RWPE2 (cell line): ENCODE data around the gene RNF17.

ENCODE experiments used
- ATAC-seq: fragments of 200-7000 bp; cut with Tn5 transposase; 3 replicates; pipeline ENCODE4 v1.9.1; 2021; ENCODE audit warnings: low read depth
- DNase-seq: peaks from one replicate; pipeline ENCODE4 v3.0.0-alpha.2; 2020; ENCODE audit warnings: low spot score
- H3K27ac ChIP-seq: fragments of 450-650 bp; 2 replicates; pipeline ENCODE4 v1.5.1; 2017; ENCODE audit warnings: mild to moderate bottlenecking; ENCODE audit not compliant: poor library complexity, severe bottlenecking
- H3K27me3 ChIP-seq: fragments of 250-450 bp; sonication (Bioruptor Pico); 2 replicates; pipeline ENCODE4 v1.5.1; 2021; ENCODE audit warnings: mild to moderate bottlenecking, moderate library complexity; ENCODE audit not compliant: insufficient read depth, poor library complexity, severe bottlenecking
- H3K36me3 ChIP-seq: fragments of 250-450 bp; sonication (Bioruptor Pico); 2 replicates; pipeline ENCODE4 v1.5.1; 2020; ENCODE audit warnings: low read depth, mild to moderate bottlenecking, moderate library complexity
- H3K4me1 ChIP-seq: fragments of 250-450 bp; sonication (Bioruptor Pico); 2 replicates; pipeline ENCODE4 v1.5.1; 2021; ENCODE audit warnings: mild to moderate bottlenecking, moderate library complexity; ENCODE audit not compliant: insufficient read depth, poor library complexity, severe bottlenecking
- H3K4me3 ChIP-seq: fragments of 250-450 bp; sonication (Bioruptor Pico); 2 replicates; pipeline ENCODE4 v1.5.1; 2021; ENCODE audit warnings: mild to moderate bottlenecking, moderate library complexity; ENCODE audit not compliant: severe bottlenecking
- H3K9me3 ChIP-seq: fragments of 250-450 bp; sonication (Bioruptor Pico); 2 replicates; pipeline ENCODE4 v1.5.1; 2021; ENCODE audit warnings: mild to moderate bottlenecking, moderate library complexity; ENCODE audit not compliant: severe bottlenecking
- TF ChIP-seq, protein P1 (sequence below): fragments of 450-650 bp; IDR thresholded peaks from one replicate; pipeline ENCODE4 v1.5.1; 2017; ENCODE audit warnings: mild to moderate bottlenecking, moderate library complexity; ENCODE audit not compliant: poor library complexity, severe bottlenecking

Gene RNF17

DNA sequence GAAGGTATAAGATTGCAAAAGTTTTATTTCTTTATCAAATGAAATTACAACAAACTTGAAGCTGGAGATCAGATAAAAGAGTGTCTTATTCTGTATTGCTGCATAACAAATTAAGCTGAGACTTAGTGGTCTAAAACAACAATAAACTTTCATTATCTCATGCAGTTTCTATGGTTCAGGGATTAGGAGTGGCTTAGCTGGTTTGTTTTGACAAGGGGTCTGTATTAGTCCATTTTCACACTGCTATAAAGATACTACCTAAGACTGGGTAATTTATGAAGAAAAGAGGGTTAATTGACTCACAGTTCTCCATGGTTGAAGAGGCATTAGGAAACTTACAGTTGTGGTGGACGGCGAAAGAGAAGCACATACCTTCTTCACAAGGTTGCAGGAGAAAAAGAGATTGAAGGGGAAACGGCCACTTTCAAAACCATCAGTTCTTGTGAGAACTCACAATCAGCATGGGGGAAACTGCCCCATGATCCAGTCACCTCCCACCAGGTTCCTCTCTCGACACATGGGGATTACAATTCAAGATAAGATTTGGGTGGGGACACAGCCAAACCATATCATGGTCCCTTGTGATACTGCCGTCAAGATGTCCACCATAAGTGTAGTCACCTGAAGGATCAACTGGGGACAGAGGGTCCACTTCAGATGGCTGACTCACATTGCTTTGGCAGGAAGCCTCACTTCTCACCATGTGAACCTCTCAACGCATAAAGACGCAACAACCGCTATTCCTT, 97.8 kb downstream of the RNF17 start:
- DNase-seq, result no peak
- no peaks in the 10 kb centered on the region for H3K9me3 ChIP-seq
- H3K36me3 ChIP-seq, result no peaks in the 10 kb centered on the region
- TF ChIP-seq, protein P1, sequence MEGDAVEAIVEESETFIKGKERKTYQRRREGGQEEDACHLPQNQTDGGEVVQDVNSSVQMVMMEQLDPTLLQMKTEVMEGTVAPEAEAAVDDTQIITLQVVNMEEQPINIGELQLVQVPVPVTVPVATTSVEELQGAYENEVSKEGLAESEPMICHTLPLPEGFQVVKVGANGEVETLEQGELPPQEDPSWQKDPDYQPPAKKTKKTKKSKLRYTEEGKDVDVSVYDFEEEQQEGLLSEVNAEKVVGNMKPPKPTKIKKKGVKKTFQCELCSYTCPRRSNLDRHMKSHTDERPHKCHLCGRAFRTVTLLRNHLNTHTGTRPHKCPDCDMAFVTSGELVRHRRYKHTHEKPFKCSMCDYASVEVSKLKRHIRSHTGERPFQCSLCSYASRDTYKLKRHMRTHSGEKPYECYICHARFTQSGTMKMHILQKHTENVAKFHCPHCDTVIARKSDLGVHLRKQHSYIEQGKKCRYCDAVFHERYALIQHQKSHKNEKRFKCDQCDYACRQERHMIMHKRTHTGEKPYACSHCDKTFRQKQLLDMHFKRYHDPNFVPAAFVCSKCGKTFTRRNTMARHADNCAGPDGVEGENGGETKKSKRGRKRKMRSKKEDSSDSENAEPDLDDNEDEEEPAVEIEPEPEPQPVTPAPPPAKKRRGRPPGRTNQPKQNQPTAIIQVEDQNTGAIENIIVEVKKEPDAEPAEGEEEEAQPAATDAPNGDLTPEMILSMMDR, result no peak
- no peak overlapping the region for H3K4me3 ChIP-seq
- H3K27me3 ChIP-seq, result no peaks in the 10 kb centered on the region
- ATAC-seq, result no peak
- H3K4me1 ChIP-seq, result peaks cover 13% of the 10 kb centered on the region
- no peak overlapping the region for H3K27ac ChIP-seq

DNA sequence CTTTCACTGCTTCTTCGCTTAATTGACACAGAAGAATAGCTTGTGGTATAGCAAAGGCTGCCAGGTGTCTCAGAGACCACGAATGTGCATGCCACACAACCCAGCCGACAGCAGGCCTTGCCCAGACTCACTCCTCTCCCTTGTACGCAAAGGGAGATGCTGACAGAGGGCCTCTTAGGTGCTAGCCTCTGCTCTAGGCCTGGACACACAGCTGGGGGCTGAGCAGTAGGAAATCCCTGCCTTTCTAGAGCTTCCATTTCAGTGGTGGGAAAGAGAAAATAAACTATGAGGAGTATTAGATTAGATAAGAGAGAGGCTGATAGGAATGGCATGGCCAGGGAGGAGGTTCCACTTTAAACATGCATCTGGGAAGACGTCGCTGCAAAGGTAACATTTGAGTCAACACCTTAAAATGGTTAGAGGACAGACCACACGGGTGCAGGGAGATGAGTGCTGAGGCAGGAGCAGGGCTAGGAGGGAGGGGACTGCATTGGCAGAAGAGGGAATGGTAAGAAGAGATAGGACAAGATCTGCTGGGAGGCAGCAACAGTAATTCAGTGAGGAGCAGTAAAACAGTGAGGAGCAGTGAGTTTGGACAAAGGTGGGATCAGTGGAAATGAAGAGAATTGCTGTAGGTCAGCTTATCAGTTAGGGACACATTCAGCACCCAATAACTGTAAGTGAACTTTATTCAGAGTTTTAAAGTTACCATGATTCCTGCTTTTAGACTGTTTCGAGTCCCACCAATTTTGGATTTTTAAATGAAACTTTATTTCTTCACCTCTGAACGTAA, 100.0 kb downstream of the RNF17 start:
- TF ChIP-seq, protein P1, result no peak
- Histone ChIP-seq H3K27ac (no peak overlapping the region), H3K4me3 (no peak overlapping the region), H3K9me3 (no peaks in the 10 kb centered on the region), H3K27me3 (no peaks in the 10 kb centered on the region), H3K36me3 (no peaks in the 10 kb centered on the region), H3K4me1 (peaks cover 13% of the 10 kb centered on the region)
- DNase-seq (no peak), ATAC-seq (no peak)

DNA sequence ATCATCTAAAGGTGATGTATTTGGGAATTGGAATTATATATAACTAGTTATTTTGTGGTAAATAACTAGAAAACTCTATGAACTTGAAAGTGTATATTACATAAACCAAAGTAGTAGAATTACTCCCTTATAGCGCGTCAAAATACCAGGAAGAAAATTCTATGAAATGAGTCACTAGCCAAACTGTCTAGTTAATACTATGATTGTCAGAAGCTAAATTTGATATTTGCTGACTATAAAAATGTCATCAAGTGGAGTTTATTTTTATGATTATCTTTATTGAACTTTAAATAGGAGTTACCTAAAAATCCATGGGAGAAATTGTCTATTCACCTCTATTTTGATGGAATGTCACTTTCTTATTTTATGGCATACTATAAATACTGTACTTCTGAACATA, 100.6 kb downstream of the RNF17 start:
- no peak for ATAC-seq

DNA sequence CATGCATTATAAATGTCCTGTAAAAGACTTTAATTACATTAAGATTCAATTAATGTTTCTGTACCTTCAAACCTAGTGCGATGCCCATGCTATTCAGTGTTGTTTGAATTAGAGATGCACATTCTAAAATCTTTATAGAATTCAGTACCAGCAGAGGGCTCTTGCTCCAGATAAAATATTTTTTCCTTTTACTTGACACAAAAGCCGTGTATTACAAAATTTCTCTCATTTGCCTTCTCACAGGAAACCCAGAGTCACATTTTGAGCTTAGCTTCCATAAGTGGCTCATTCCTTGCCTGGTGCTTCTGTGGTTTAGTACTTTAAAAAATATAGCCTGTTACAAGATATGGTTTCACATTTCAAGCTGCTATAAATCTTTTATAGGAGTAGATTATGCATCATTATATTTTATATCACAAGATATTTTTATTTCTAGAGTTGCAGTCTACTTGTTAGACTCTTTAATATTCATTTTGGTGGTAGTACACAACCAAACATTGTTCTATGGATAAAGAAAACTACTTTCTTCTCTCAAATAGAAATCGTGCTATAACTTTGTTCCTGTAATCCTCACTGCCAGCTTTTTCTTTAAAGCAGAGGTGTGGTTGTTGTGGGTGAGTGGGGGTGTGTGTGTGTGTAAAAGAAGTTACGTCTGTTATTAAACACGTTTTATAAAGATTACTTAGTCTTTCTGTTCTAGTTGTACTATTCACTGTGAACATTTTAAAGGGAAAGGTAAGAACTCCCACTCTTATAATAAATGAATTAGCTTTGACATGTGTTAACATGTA, 101.4 kb downstream of the RNF17 start:
- Histone ChIP-seq H3K4me1 (peaks cover 13% of the 10 kb centered on the region), H3K4me3 (no peak overlapping the region), H3K27ac (no peak overlapping the region), H3K9me3 (no peaks in the 10 kb centered on the region), H3K36me3 (no peaks in the 10 kb centered on the region), H3K27me3 (no peaks in the 10 kb centered on the region)
- DNase-seq, result no peak
- ATAC-seq, result no peak
- TF ChIP-seq, protein P1, result peak; percentile 39

More for the DNA sequence above, 100.6 kb downstream of the RNF17 start:
- H3K27me3 ChIP-seq, result no peaks in the 10 kb centered on the region
- no peaks in the 10 kb centered on the region for H3K9me3 ChIP-seq
- H3K36me3 ChIP-seq, result no peaks in the 10 kb centered on the region
- TF ChIP-seq, protein P1, result no peak
- H3K27ac ChIP-seq, result no peak overlapping the region
- DNase-seq, result no peak
- H3K4me3 ChIP-seq, result no peak overlapping the region
- peaks cover 13% of the 10 kb centered on the region for H3K4me1 ChIP-seq
